HFFc6 (cell line): ENCODE results near the gene TIMM44. TPM values are rescaled to one million over a fixed set of nuclear protein-coding genes. Genes with fewer than 3 reads are reported as not detected.

ENCODE experiments used
- DNase-seq: peaks from one replicate; pipeline ENCODE4 v3.0.0-alpha.2; 2018
- H3K27ac Mint-ChIP-seq: 2 replicates; pipeline ENCODE4 v1.8.0; 2020; ENCODE audit warnings: mild to moderate bottlenecking, mixed read lengths
- H3K27me3 Mint-ChIP-seq: 2 replicates; pipeline ENCODE4 v1.8.0; 2021; ENCODE audit warnings: mild to moderate bottlenecking, moderate library complexity, mixed read lengths; ENCODE audit not compliant: insufficient read depth
- H3K36me3 Mint-ChIP-seq: 2 replicates; pipeline ENCODE4 v1.8.0; 2021; ENCODE audit warnings: low read depth, mixed read lengths
- H3K4me1 Mint-ChIP-seq: 2 replicates; pipeline ENCODE4 v1.8.0; 2020; ENCODE audit warnings: low read depth, mixed read lengths
- H3K4me3 Mint-ChIP-seq: 2 replicates; pipeline ENCODE4 v1.8.0; 2020; ENCODE audit warnings: mild to moderate bottlenecking, moderate library complexity, mixed read lengths
- H3K9me3 Mint-ChIP-seq: 2 replicates; pipeline ENCODE4 v1.8.0; 2020; ENCODE audit warnings: mild to moderate bottlenecking, mixed read lengths
- CTCF ChIP-seq: fragments of 200-600 bp; sonication (generic); IDR thresholded peaks from 2 replicates; pipeline ENCODE4 v1.5.0; 2021; ENCODE audit warnings: antibody characterized with exemption, mild to moderate bottlenecking
- total RNA-seq, 6 experiments: library from RNA; stranded (reverse); fragmentation: NEBNext Ultra II Directional; extraction: Animal tissue kit (Norgen Biotek cat#: 25700); gene quantifications; 2 replicates in 1 of 6; 3 replicates in 5 of 6; pipeline ENCODE4 v1.2.3, GENCODE V29; 2021

TIMM44 gene
- total RNA-seq, 6 experiments from 2014 or later, result 42.9 to 53.5 (median 46.1) TPM

DNA sequence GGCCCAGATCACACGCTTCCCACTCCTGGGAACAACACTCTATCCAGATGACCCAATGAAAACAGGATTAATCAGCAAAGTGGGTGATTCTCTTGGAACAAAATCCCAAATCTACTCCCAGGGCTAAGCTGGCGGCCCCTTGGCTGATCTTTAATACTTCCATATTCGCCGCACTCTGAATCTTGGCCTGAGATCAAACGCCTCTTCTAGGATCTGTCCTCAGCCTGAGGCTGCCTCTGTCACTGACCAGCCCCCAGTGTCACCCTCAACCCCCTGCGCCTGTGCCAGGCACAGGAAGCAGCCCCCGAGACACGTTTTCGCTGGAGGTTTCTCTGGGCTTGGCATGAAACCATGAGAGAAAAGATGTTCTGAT lies 15.1 kb downstream of the TIMM44 start:
- Mint-ChIP-seq H3K4me3 (peak overlapping the region; percentile 75), H3K36me3 (peaks cover 4% of the 10 kb centered on the region), H3K4me1 (peaks cover 23% of the 10 kb centered on the region), H3K9me3 (no peaks in the 10 kb centered on the region), H3K27me3 (peaks cover 2% of the 10 kb centered on the region), H3K27ac (peak overlapping the region; percentile 98)
- no peak for DNase-seq
- no peak for TF ChIP-seq CTCF

- Mint-ChIP-seq H3K4me1 (peaks cover 23% of the 10 kb centered on the region), H3K36me3 (peaks cover 4% of the 10 kb centered on the region), H3K9me3 (no peaks in the 10 kb centered on the region), H3K4me3 (peak overlapping the region; percentile 75), H3K27me3 (peaks cover 2% of the 10 kb centered on the region), H3K27ac (peak overlapping the region; percentile 98)
- TF ChIP-seq CTCF, result no peak
- DNase-seq, result no peak
Observed at GRCh38 chr19:7927605-7928333, 15.7 kb downstream of the TIMM44 start.

- H3K4me1 Mint-ChIP-seq, result peaks cover 23% of the 10 kb centered on the region
- H3K36me3 Mint-ChIP-seq, result peaks cover 4% of the 10 kb centered on the region
- no peak for DNase-seq
- H3K27ac Mint-ChIP-seq, result peak overlapping the region; percentile 38
- H3K9me3 Mint-ChIP-seq, result no peaks in the 10 kb centered on the region
- no peak for TF ChIP-seq CTCF
- H3K27me3 Mint-ChIP-seq, result peaks cover 2% of the 10 kb centered on the region
- H3K4me3 Mint-ChIP-seq, result peak overlapping the region; percentile 72
Observed at GRCh38 chr19:7926727-7927604, 16.5 kb downstream of the TIMM44 start.

- H3K27me3 Mint-ChIP-seq, result peaks cover 2% of the 10 kb centered on the region
- peak within 1 kb of the TSS; percentile 72 for H3K27ac Mint-ChIP-seq
- 0 out of 2 replicates have a peak, but pooled peaks have one; percentile 27 for TF ChIP-seq CTCF
- no peak for DNase-seq
- peaks cover 23% of the 10 kb centered on the region for H3K4me1 Mint-ChIP-seq
- H3K36me3 Mint-ChIP-seq, result peaks cover 4% of the 10 kb centered on the region
- no peaks in the 10 kb centered on the region for H3K9me3 Mint-ChIP-seq
- H3K4me3 Mint-ChIP-seq, result peak within 1 kb of the TSS; percentile 83
Observed at GRCh38 chr19:7926021-7926726, 17.3 kb downstream of the TIMM44 start, which contains the start of gene CTXN1. TSS of gene CTXN1 (minus strand) at chr19:7926135. CDS start at chr19:7925538, 597 bp downstream.

DNA sequence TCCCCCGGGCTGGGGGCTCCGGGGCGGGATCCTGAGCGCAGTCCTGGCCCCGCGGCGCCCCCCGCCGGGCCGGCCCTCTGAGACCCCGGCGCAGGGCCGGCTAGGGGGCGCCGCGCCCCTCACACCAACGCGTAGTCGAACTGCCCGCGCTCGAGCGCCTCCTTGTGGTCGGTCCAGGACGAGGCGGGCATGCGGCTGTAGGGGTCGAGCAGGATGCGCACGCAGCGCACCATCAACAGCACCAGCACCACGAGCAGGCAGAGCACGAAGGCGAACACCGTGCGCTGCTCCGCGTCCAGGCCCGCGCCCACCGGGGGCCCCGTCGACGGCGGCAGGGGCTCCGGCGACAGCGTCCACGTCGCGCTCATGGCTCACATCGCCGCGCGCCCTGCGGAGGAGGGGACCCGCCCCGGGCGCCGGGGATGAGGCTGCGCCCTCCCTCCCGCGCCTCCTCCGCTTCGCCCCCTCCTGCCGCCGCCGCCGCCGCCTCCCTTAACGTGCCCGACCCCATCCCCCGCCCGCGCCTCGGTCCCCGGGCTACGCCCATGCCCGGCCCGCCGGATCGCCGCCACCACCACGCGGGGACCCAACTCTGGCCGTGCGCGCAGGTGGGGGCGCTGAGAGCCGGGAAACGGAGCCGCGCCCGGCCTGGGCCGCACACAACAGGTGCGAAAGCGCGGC lies 18.2 kb downstream of the TIMM44 start:
- Mint-ChIP-seq H3K4me1 (peaks cover 23% of the 10 kb centered on the region), H3K27ac (peak overlapping the region; percentile 72), H3K36me3 (peaks cover 4% of the 10 kb centered on the region), H3K4me3 (peak overlapping the region; percentile 83), H3K27me3 (peaks cover 2% of the 10 kb centered on the region), H3K9me3 (no peaks in the 10 kb centered on the region)
- DNase-seq, result peak; percentile 47
- TF ChIP-seq CTCF, result peak; percentile 98
